Testis (tissue), 5 donors: ENCODE data around the gene NOP9. TPM values are rescaled to one million over a fixed set of nuclear protein-coding genes. Genes with fewer than 3 reads are reported as not detected.
A peak's percentile ranks its signal among the peaks of the same experiment; 100 is the strongest.

Source experiments
- DNase-seq: peaks from one replicate; pipeline ENCODE4 v3.0.0-alpha.2; 2019
- H3K27ac ChIP-seq, 2 donors: fragments of 200-600 bp; sonication (generic); one replicate each; pipeline ENCODE4 v1.5.1; 2019
- H3K27me3 ChIP-seq: fragments of 200-600 bp; sonication (generic); one replicate; pipeline ENCODE4 v1.5.1; 2019
- H3K36me3 ChIP-seq: fragments of 200-600 bp; sonication (generic); one replicate; pipeline ENCODE4 v1.5.1; 2017; ENCODE audit warnings: low read depth; ENCODE audit errors: missing control alignments
- H3K4me1 ChIP-seq: fragments of 200-600 bp; sonication (generic); one replicate; pipeline ENCODE4 v1.5.1; 2019
- H3K4me3 ChIP-seq, 2 donors: fragments of 200-600 bp; sonication (generic); one replicate each; pipeline ENCODE4 v1.5.1; 2017 to 2019
- H3K9me3 ChIP-seq: fragments of 200-600 bp; sonication (generic); one replicate; pipeline ENCODE4 v1.5.1; 2017
- POLR2A ChIP-seq: fragments of 450-650 bp; IDR thresholded peaks from one replicate; pipeline ENCODE4 v1.6.1; 2017; ENCODE audit warnings: antibody characterized with exemption, mild to moderate bottlenecking, moderate library complexity
- WGBS, 2 donors: methylation state at CpG; one replicate each; pipeline ENCODE4 v1.1.5; 2018; 5-methylcytosine and 5-hydroxymethylcytosine counted together
- intact Hi-C: fragments of 100-400 bp; cut with DNase I; formaldehyde crosslinking; loops from one replicate; pipeline ENCODE4 v1.15.1; 2023; ENCODE audit warnings: low total_unique reads
- long read RNA-seq, 2 donors: transcript quantifications; one replicate each; lab custom pipeline, GENCODE V29; 2026
- polyA plus RNA-seq: library from polyadenylated mRNA; stranded (reverse); fragments of 350-450 nt; fragmentation: Illumina TruSeq; extraction: RNeasy Lipid Tissue Mini Kit (QIAGEN cat#74804); gene quantifications from one replicate; pipeline ENCODE4 v1.2.3, GENCODE V29; 2014; ENCODE audit warnings: low read depth, low replicate concordance; ENCODE audit not compliant: insufficient read depth
- total RNA-seq, 2 donors: library from RNA; depleted of rRNA; stranded (reverse); fragments of >200 nt; gene quantifications; one replicate each; pipeline ENCODE4 v1.2.3, GENCODE V29; 2016
- TF ChIP-seq, protein P1 (sequence below), 3 experiments: fragments of 450-650 bp in 2 of 3; fragments of 200-600 bp in 1 of 3; sonication (generic) in 1 of 3; IDR thresholded peaks; one replicate each; pipeline ENCODE4 v1.5.1; 2016 to 2019; ENCODE audit warnings: antibody characterized with exemption in 3 of 3, mild to moderate bottlenecking in 2 of 3, moderate library complexity in 1 of 3

Gene NOP9, protein sequence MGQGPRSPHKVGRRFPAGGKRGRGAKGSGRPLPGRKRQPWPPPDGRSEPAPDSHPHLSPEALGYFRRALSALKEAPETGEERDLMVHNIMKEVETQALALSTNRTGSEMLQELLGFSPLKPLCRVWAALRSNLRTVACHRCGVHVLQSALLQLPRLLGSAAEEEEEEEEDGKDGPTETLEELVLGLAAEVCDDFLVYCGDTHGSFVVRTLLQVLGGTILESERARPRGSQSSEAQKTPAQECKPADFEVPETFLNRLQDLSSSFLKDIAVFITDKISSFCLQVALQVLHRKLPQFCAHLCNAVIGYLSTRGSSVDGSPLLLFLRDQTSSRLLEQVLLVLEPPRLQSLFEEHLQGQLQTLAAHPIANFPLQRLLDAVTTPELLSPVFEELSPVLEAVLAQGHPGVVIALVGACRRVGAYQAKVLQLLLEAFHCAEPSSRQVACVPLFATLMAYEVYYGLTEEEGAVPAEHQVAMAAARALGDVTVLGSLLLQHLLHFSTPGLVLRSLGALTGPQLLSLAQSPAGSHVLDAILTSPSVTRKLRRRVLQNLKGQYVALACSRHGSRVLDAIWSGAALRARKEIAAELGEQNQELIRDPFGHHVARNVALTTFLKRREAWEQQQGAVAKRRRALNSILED
- 10 to 100 TPM; 25.0 to 27.6 TPM for total RNA-seq
- 20.1 TPM for polyA plus RNA-seq
- long read RNA-seq, donor 1, partial matches to known transcripts, result 28 of 28 reads
- long read RNA-seq, donor 1, other reads (novel, unspliced or antisense), result 0 of 28 reads
- long read RNA-seq, donor 2, full-length matches to known transcripts, result 1 of 26 reads
- long read RNA-seq, donor 2, partial matches to known transcripts, result 25 of 26 reads
- long read RNA-seq, donor 2, other reads (novel, unspliced or antisense), result 0 of 26 reads

DNA sequence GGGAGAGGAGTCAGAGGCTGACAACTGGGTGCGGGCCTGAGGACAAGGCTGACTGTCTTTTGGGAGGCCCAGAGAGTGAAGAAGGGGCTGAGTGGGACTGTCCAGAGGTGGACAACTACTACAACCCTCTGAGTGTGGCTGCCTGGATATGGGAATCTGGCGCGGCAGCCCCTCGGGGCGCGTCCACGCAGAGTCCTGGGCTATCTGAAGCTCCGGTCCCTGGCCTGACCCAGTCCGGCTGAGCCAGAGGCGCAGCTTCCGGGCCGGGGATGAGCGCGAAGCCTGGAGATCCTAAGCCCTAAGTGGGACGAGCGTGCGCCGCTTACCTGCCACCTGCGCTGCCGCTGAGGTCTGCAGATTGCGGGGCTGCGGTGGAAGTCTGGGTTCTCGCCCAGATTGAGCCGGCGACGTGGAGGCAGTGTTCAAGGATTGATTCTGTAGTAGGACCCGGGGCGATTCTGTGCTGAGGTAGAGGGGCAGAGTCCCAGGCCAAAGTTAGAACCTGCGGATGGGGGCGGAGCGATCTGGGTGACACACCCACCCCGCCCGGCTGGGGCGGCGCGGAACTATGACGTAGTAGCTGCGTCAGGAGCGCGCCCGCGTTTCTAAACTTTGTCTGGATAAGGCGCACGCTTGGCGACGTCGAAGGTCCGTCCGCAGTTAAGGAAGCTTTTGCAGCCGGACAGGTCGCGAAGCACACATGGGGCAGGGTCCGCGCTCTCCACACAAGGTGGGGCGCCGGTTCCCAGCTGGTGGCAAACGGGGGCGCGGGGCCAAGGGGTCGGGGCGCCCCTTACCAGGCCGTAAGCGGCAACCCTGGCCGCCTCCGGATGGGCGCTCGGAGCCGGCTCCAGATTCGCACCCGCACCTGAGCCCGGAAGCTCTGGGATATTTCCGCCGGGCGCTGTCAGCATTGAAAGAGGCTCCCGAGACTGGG is at the start of gene NOP9, which contains the start of gene DHRS1:
NOP9 (plus strand) TSS at position 596 of the 937 bp plus-strand sequence; CDS start at position 701, 105 bp downstream.
DHRS1 (minus strand) TSS at position 526 of the 937 bp plus-strand sequence. CDS start 674 bp downstream, outside the sequence.
- Histone ChIP-seq H3K36me3 (no peaks in the 10 kb centered on the region), H3K27me3 (no peaks in the 10 kb centered on the region)
- DNase-seq, result peak; percentile 95

DNA sequence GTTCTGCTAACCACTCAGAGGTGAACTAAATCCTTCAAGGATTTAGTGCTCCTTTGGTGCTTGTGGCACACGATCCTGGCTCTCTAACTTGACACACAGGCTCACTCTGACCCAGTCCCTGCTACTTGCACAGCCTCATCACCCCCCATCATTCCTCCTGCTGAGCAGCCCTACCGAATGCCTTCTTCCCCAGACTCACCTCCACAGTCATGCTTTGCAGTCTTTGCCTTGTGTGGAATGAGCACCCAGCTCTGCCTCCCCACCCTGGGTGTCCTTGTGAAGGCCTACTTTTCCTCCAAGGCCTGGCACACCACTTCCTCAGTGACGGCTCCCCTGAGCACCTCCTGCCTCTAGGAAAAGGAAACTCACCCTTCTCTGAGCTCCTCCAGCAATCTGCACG is 49.3 kb upstream of the NOP9 start:
- intact Hi-C loops, result no loop called here
- Histone ChIP-seq H3K27ac (no peak overlapping the region), H3K27me3 (no peaks in the 10 kb centered on the region), H3K36me3 (no peaks in the 10 kb centered on the region), H3K9me3 (no peaks in the 10 kb centered on the region), H3K4me1 (no peaks in the 10 kb centered on the region), H3K4me3 (no peak overlapping the region)
- WGBS, 2 donors, result 74 to 76% methylated on average over 4 of the region's 4 CpGs
- TF ChIP-seq, protein P1, sequence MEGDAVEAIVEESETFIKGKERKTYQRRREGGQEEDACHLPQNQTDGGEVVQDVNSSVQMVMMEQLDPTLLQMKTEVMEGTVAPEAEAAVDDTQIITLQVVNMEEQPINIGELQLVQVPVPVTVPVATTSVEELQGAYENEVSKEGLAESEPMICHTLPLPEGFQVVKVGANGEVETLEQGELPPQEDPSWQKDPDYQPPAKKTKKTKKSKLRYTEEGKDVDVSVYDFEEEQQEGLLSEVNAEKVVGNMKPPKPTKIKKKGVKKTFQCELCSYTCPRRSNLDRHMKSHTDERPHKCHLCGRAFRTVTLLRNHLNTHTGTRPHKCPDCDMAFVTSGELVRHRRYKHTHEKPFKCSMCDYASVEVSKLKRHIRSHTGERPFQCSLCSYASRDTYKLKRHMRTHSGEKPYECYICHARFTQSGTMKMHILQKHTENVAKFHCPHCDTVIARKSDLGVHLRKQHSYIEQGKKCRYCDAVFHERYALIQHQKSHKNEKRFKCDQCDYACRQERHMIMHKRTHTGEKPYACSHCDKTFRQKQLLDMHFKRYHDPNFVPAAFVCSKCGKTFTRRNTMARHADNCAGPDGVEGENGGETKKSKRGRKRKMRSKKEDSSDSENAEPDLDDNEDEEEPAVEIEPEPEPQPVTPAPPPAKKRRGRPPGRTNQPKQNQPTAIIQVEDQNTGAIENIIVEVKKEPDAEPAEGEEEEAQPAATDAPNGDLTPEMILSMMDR (IDR thresholded peaks at IDR 0.05), result no peak
- TF ChIP-seq POLR2A, result no peak
- DNase-seq, result no peak

More for the DNA sequence above, at the start of gene NOP9, which contains the start of gene DHRS1:
- intact Hi-C loops, result loop anchor here (5.0 kb wide), 1 partner anchor 57 kb away; the partner anchor contains the start of gene TINF2
- Histone ChIP-seq H3K9me3 (no peaks in the 10 kb centered on the region), H3K4me1 (peaks cover 9% of the 10 kb centered on the region), H3K27ac (peak within 1 kb of the TSS; percentile 65 to 82), H3K4me3 (peak within 1 kb of the TSS; percentile 73 to 89)
- no peak for TF ChIP-seq POLR2A
- TF ChIP-seq, protein P1 (IDR thresholded peaks at IDR 0.05), result peak in 1 of 3 experiments; percentile 25
- WGBS, 2 donors, result 1% methylated on average over 12 to 74 of the region's 75 CpGs

DNA sequence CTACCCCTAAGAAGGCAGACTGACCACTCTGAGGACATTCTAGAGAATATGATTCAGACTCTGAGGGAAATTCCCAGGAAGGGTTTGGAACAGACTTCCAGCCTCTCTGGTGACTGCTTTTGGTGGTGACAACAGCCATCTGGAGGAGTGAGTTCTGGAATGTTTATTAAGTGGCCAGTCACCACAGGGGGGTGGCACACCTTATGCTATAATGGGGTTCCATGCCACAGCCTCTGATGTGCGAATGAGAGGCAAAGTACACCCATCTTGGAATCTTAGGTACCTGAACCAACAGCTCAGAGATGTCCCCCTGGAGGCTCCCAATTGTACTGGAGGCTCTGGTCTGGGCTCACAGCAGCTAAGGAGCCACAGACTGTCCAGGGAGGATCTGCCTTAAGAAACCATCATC is 47.8 kb upstream of the NOP9 start:
- intact Hi-C loops, result no loop called here
- Histone ChIP-seq H3K27ac (no peak overlapping the region), H3K36me3 (no peaks in the 10 kb centered on the region), H3K4me3 (no peak overlapping the region), H3K27me3 (no peaks in the 10 kb centered on the region), H3K9me3 (no peaks in the 10 kb centered on the region), H3K4me1 (no peaks in the 10 kb centered on the region)
- 93% methylated on average over 1 of the region's 1 CpG; no CpG with 5 or more reads in 1 of the 2 donors for WGBS, 2 donors
- TF ChIP-seq POLR2A, result no peak
- TF ChIP-seq, protein P1 (IDR thresholded peaks at IDR 0.05), result no peak
- DNase-seq, result no peak
